ENCODE results near the gene EFNA3.
A peak's percentile ranks its signal among the peaks of the same experiment; 100 is the strongest.

The EFNA3 gene

GRCh38 chr1:155068599-155068998 lies 10.0 kb upstream of the EFNA3 start:
- TF ChIP-seq GATA3 (IDR thresholded peaks at IDR 0.05; ENCODE audit: low read depth, low read length) (no peak), GATA2 (IDR thresholded peaks at IDR 0.05; ENCODE audit: low read depth, low read length) (no peak)

GRCh38 chr1:155069551-155070157 lies 9.0 kb upstream of the EFNA3 start:
- TF ChIP-seq GATA2 (IDR thresholded peaks at IDR 0.05; ENCODE audit: low read depth, low read length) (no peak), GATA3 (IDR thresholded peaks at IDR 0.05; ENCODE audit: low read depth, low read length) (no peak)

GRCh38 chr1:155070158-155070621 lies 8.4 kb upstream of the EFNA3 start:
- TF ChIP-seq GATA3 (IDR thresholded peaks at IDR 0.05; ENCODE audit: low read depth, low read length) = no peak

GRCh38 chr1:155070721-155071569 lies 7.7 kb upstream of the EFNA3 start:
- TF ChIP-seq GATA2 (IDR thresholded peaks at IDR 0.05; ENCODE audit: low read depth, low read length) (peak; percentile 65; the same call in 1 of the 2 replicates), GATA3 (IDR thresholded peaks at IDR 0.05; ENCODE audit: low read depth, low read length) (no peak)

- TF ChIP-seq GATA2 (IDR thresholded peaks at IDR 0.05; ENCODE audit: low read depth, low read length) = no peak
- no peak for TF ChIP-seq GATA3 (IDR thresholded peaks at IDR 0.05; ENCODE audit: low read depth, low read length)
Observed at GRCh38 chr1:155071701-155072100, 6.9 kb upstream of the EFNA3 start.

GRCh38 chr1:155072531-155073289 lies 5.9 kb upstream of the EFNA3 start:
- TF ChIP-seq GATA3 (IDR thresholded peaks at IDR 0.05; ENCODE audit: low read depth, low read length) = no peak
- no peak for TF ChIP-seq GATA2 (IDR thresholded peaks at IDR 0.05; ENCODE audit: low read depth, low read length)

- TF ChIP-seq GATA2 (IDR thresholded peaks at IDR 0.05; ENCODE audit: low read depth, low read length) (no peak), GATA3 (IDR thresholded peaks at IDR 0.05; ENCODE audit: low read depth, low read length) (no peak)
Observed at GRCh38 chr1:155073377-155074242, 5.0 kb upstream of the EFNA3 start.

GRCh38 chr1:155075535-155075934 lies 3.1 kb upstream of the EFNA3 start:
- no peak for TF ChIP-seq GATA2 (IDR thresholded peaks at IDR 0.05; ENCODE audit: low read depth, low read length)
- no peak for TF ChIP-seq GATA3 (IDR thresholded peaks at IDR 0.05; ENCODE audit: low read depth, low read length)

- no peak for TF ChIP-seq GATA2 (IDR thresholded peaks at IDR 0.05; ENCODE audit: low read depth, low read length)
- no peak for TF ChIP-seq GATA3 (IDR thresholded peaks at IDR 0.05; ENCODE audit: low read depth, low read length)
Observed at GRCh38 chr1:155076371-155076770, 2.3 kb upstream of the EFNA3 start.

GRCh38 chr1:155077346-155077745 lies 1.3 kb upstream of the EFNA3 start:
- TF ChIP-seq GATA2 (IDR thresholded peaks at IDR 0.05; ENCODE audit: low read depth, low read length) (no peak), GATA3 (IDR thresholded peaks at IDR 0.05; ENCODE audit: low read depth, low read length) (no peak)

GRCh38 chr1:155077758-155078445 lies 735 bp upstream of the EFNA3 start:
- TF ChIP-seq GATA2 (IDR thresholded peaks at IDR 0.05; ENCODE audit: low read depth, low read length) (no peak), GATA3 (IDR thresholded peaks at IDR 0.05; ENCODE audit: low read depth, low read length) (no peak)

GRCh38 chr1:155079210-155079486 lies 511 bp downstream of the EFNA3 start:
- TF ChIP-seq GATA2 (IDR thresholded peaks at IDR 0.05; ENCODE audit: low read depth, low read length) (no peak), GATA3 (IDR thresholded peaks at IDR 0.05; ENCODE audit: low read depth, low read length) (no peak)
